H54 (cell line): Measurements from ENCODE around the gene LRRK1.

Experiments used
- DNase-seq: peaks from one replicate; pipeline ENCODE4 v3.0.0; 2011; ENCODE audit warnings: low spot score, mixed read lengths; ENCODE audit not compliant: insufficient read length
- FAIRE-seq: peaks from 3 replicates; lab custom pipeline; 2011; peaks lifted over from hg19 to GRCh38; lab: Jason Lieb, UNC
- POLR2A ChIP-seq: IDR thresholded peaks from 2 replicates; pipeline ENCODE4 v1.6.1; 2011; ENCODE audit warnings: low read depth, mild to moderate bottlenecking, low read length

LRRK1 gene

GRCh38 chr15:101014921-101015841, 96.0 kb downstream of the LRRK1 start:
- peak; percentile 54 for DNase-seq
- TF ChIP-seq POLR2A, result no peak

GRCh38 chr15:101016581-101016980, 97.4 kb downstream of the LRRK1 start:
- no peak for FAIRE-seq
- DNase-seq, result no peak
- no peak for TF ChIP-seq POLR2A

More at GRCh38 chr15:101014921-101015841, 96.0 kb downstream of the LRRK1 start:
- no peak for FAIRE-seq

- no peak for TF ChIP-seq POLR2A
- DNase-seq (no peak), FAIRE-seq (no peak)
These were observed 98.1 kb downstream of the LRRK1 start for GRCh38 chr15:101017093-101017754.

- DNase-seq (no peak), FAIRE-seq (no peak)
- no peak for TF ChIP-seq POLR2A
These were observed 98.9 kb downstream of the LRRK1 start for GRCh38 chr15:101018016-101018415.

GRCh38 chr15:101018450-101018849, 99.3 kb downstream of the LRRK1 start:
- FAIRE-seq, result no peak
- no peak for TF ChIP-seq POLR2A

GRCh38 chr15:101019366-101019896, 100.3 kb downstream of the LRRK1 start:
- no peak for FAIRE-seq
- TF ChIP-seq POLR2A, result no peak
- DNase-seq, result no peak

More at GRCh38 chr15:101018450-101018849, 99.3 kb downstream of the LRRK1 start:
- no peak for DNase-seq

GRCh38 chr15:101020451-101020850, 101.3 kb downstream of the LRRK1 start:
- FAIRE-seq (no peak), DNase-seq (no peak)
- no peak for TF ChIP-seq POLR2A

- DNase-seq, result no peak
- TF ChIP-seq POLR2A, result no peak
- no peak for FAIRE-seq
These were observed 101.8 kb downstream of the LRRK1 start for GRCh38 chr15:101020945-101021344.

GRCh38 chr15:101022306-101022705, 103.1 kb downstream of the LRRK1 start:
- no peak for TF ChIP-seq POLR2A
- DNase-seq (no peak), FAIRE-seq (no peak)

- no peak for DNase-seq
- no peak for TF ChIP-seq POLR2A
- no peak for FAIRE-seq
These were observed 103.7 kb downstream of the LRRK1 start for GRCh38 chr15:101022876-101023275.

GRCh38 chr15:101023501-101024072, 104.4 kb downstream of the LRRK1 start:
- DNase-seq (no peak), FAIRE-seq (no peak)
- no peak for TF ChIP-seq POLR2A

GRCh38 chr15:101024073-101024695, 105.0 kb downstream of the LRRK1 start:
- no peak for TF ChIP-seq POLR2A
- no peak for DNase-seq
- no peak for FAIRE-seq

- FAIRE-seq, result no peak
- TF ChIP-seq POLR2A, result no peak
- no peak for DNase-seq
These were observed 105.7 kb downstream of the LRRK1 start for GRCh38 chr15:101024706-101025500.
